HEK293 (cell line): ENCODE measurements around the gene WNT6.

ENCODE experiments used
- CTCF ChIA-PET: fragments of 350-600 bp; formaldehyde crosslinking; extraction: SDS; loops from one replicate; lab custom pipeline; 2021; ENCODE audit warnings: antibody characterized with exemption; lab: Yijun Ruan, JAX
- POLR2A ChIA-PET: fragments of 300-600 bp; formaldehyde crosslinking; extraction: SDS; loops from one replicate; lab custom pipeline; 2020; ENCODE audit warnings: antibody characterized with exemption, inconsistent platforms; lab: Yijun Ruan, JAX
- H3K27ac ChIP-seq: fragments of 200-500 bp; sonication (Bioruptor generic); 2 replicates; pipeline ENCODE4 v1.5.1; 2014; ENCODE audit warnings: low read depth, low read length, control low read depth, inconsistent platforms; ENCODE audit errors: extremely low read depth
- H3K36me3 ChIP-seq, 2 experiments: fragments of 200-500 bp in 1 of 2; sonication (Bioruptor generic) in 1 of 2; 1 replicate in 1 of 2; 2 replicates in 1 of 2; pipeline ENCODE4 v1.5.1; 2014 to 2017; ENCODE audit warnings: inconsistent platforms in 2 of 2, low read length in 2 of 2; ENCODE audit not compliant: control insufficient read depth in 2 of 2, insufficient read depth in 1 of 2
- H3K4me1 ChIP-seq: fragments of 200-500 bp; sonication (Bioruptor generic); 2 replicates; pipeline ENCODE4 v1.5.1; 2014; ENCODE audit warnings: mild to moderate bottlenecking, low read length, inconsistent platforms; ENCODE audit not compliant: control insufficient read depth, insufficient read depth
- H3K4me3 ChIP-seq: 2 replicates; pipeline ENCODE4 v1.5.1; 2011; ENCODE audit warnings: low read depth, mild to moderate bottlenecking, control low read depth, low read length, moderate library complexity
- H3K9me3 ChIP-seq: fragments of 200-500 bp; sonication (Bioruptor generic); 2 replicates; pipeline ENCODE4 v1.5.1; 2014; ENCODE audit warnings: low read depth, low read length, inconsistent platforms; ENCODE audit not compliant: control insufficient read depth, insufficient read depth
- EGR2 ChIP-seq: fragments of 450-650 bp; formaldehyde crosslinking; IDR thresholded peaks from 2 replicates; pipeline ENCODE4 v1.5.1; 2016; ENCODE audit warnings: low read depth, missing biosample characterization, missing genetic modification characterization
- GLI4 ChIP-seq: fragments of 450-650 bp; formaldehyde crosslinking; IDR thresholded peaks from 2 replicates; pipeline ENCODE4 v1.5.1; 2016; ENCODE audit warnings: missing biosample characterization, missing genetic modification characterization
- GLIS2 ChIP-seq: fragments of 450-650 bp; formaldehyde crosslinking; IDR thresholded peaks from 2 replicates; pipeline ENCODE4 v1.5.1; 2016; ENCODE audit warnings: missing biosample characterization, missing genetic modification characterization
- PRDM10 ChIP-seq: fragments of 450-650 bp; formaldehyde crosslinking; IDR thresholded peaks from 2 replicates; pipeline ENCODE4 v1.5.1; 2016; ENCODE audit warnings: missing biosample characterization, missing genetic modification characterization
- SCRT2 ChIP-seq: fragments of 450-650 bp; formaldehyde crosslinking; IDR thresholded peaks from 2 replicates; pipeline ENCODE4 v1.5.1; 2016; ENCODE audit warnings: missing biosample characterization, missing genetic modification characterization
- ZBTB21 ChIP-seq: fragments of 450-650 bp; formaldehyde crosslinking; IDR thresholded peaks from 2 replicates; pipeline ENCODE4 v1.5.1; 2017; ENCODE audit warnings: missing biosample characterization, missing genetic modification characterization
- ZFHX2 ChIP-seq: fragments of 450-650 bp; formaldehyde crosslinking; conservative IDR thresholded peaks from 2 replicates; pipeline ENCODE4 v1.5.1; 2016; ENCODE audit warnings: missing biosample characterization, missing genetic modification characterization
- ZNF311 ChIP-seq: fragments of 450-650 bp; formaldehyde crosslinking; IDR thresholded peaks from 2 replicates; pipeline ENCODE4 v1.5.1; 2017; ENCODE audit warnings: missing biosample characterization, missing genetic modification characterization, borderline replicate concordance
- ZNF335 ChIP-seq: fragments of 450-650 bp; formaldehyde crosslinking; conservative IDR thresholded peaks from 2 replicates; pipeline ENCODE4 v1.5.1; 2016; ENCODE audit warnings: missing biosample characterization, missing genetic modification characterization
- ZNF398 ChIP-seq: fragments of 450-650 bp; formaldehyde crosslinking; IDR thresholded peaks from 2 replicates; pipeline ENCODE4 v1.5.1; 2017; ENCODE audit warnings: missing biosample characterization, missing genetic modification characterization
- ZNF677 ChIP-seq: fragments of 450-650 bp; IDR thresholded peaks from 2 replicates; pipeline ENCODE4 v1.5.0; 2018; ENCODE audit warnings: missing biosample characterization, mild to moderate bottlenecking, missing genetic modification characterization, moderate library complexity
- ZNF791 ChIP-seq: fragments of 450-650 bp; formaldehyde crosslinking; IDR thresholded peaks from 2 replicates; pipeline ENCODE4 v1.5.1; 2016; ENCODE audit warnings: missing biosample characterization, missing genetic modification characterization
- ZSCAN4 ChIP-seq: fragments of 450-650 bp; formaldehyde crosslinking; IDR thresholded peaks from 2 replicates; pipeline ENCODE4 v1.5.1; 2017; ENCODE audit warnings: missing biosample characterization, missing genetic modification characterization

The WNT6 gene

GRCh38 chr2:218880859-218881594 is 21.4 kb downstream of the WNT6 start:
- Histone ChIP-seq H3K36me3 (no peaks in the 10 kb centered on the region), H3K4me1 (peaks cover 3% of the 10 kb centered on the region), H3K27ac (no peak overlapping the region), H3K9me3 (no peaks in the 10 kb centered on the region), H3K4me3 (no peak overlapping the region)
- ChIA-PET CTCF (interaction anchor here (0.9 to 17.7 kb wide), 4 partner anchors 11 to 99 kb away, joined by 3 to 552 read pairs (median 6); no protein-coding TSS in a partner anchor), POLR2A (interaction anchor here (1.1 to 1.3 kb wide), 2 partner anchors 17 to 20 kb away, joined by 3 to 6 read pairs; no protein-coding TSS in a partner anchor)
- 0 out of 2 replicates have a peak, but pooled peaks have one; percentile 23 for TF ChIP-seq GLIS2 (tag by site-specific recombination)
- peak; percentile 26; the same call in 1 of the 2 replicates for TF ChIP-seq ZNF398 (tag by site-specific recombination)
- no peak for TF ChIP-seq ZBTB21 (tag by site-specific recombination)
- no peak for TF ChIP-seq ZNF677 (tag by site-specific recombination)

- TF ChIP-seq ZFHX2 (peak; percentile 75), ZNF311 (no peak), ZNF791 (no peak), ZSCAN4 (tag by site-specific recombination) (0 out of 2 replicates have a peak, but pooled peaks have one; percentile 10), EGR2 (tag by site-specific recombination) (peak; percentile 73), GLI4 (tag by site-specific recombination) (0 out of 2 replicates have a peak, but pooled peaks have one; percentile 62), ZNF335 (tag by site-specific recombination) (no peak)
- ChIA-PET CTCF (interaction anchor here (0.6 to 17.7 kb wide), 4 partner anchors 12 to 98 kb away, joined by 6 to 552 read pairs (median 6); no protein-coding TSS in a partner anchor), POLR2A (interaction anchor here (1.3 kb wide), 1 partner anchor 16 kb away, joined by 6 read pairs; no protein-coding TSS in a partner anchor)
- H3K4me3 ChIP-seq: no peak overlapping the region
- no peaks in the 10 kb centered on the region for H3K9me3 ChIP-seq
- peaks cover 3% of the 10 kb centered on the region for H3K4me1 ChIP-seq
- H3K27ac ChIP-seq: no peak overlapping the region
- no peaks in the 10 kb centered on the region for H3K36me3 ChIP-seq
Observed at GRCh38 chr2:218881744-218882460, 22.3 kb downstream of the WNT6 start.

- POLR2A ChIA-PET: no interaction called here
- CTCF ChIA-PET: interaction anchor here (0.6 to 17.7 kb wide), 2 partner anchors 17 to 92 kb away, joined by 6 to 552 read pairs; no protein-coding TSS in a partner anchor
- H3K27ac ChIP-seq: no peak overlapping the region
- no peaks in the 10 kb centered on the region for H3K36me3 ChIP-seq
- H3K9me3 ChIP-seq: no peaks in the 10 kb centered on the region
- no peak overlapping the region for H3K4me3 ChIP-seq
- TF ChIP-seq SCRT2 (tag by site-specific recombination) (peak; percentile 53; the same call in 1 of the 2 replicates), PRDM10 (tag by site-specific recombination) (no peak)
- peaks cover 3% of the 10 kb centered on the region for H3K4me1 ChIP-seq
Observed at GRCh38 chr2:218882461-218882816, 22.8 kb downstream of the WNT6 start.
